Measurements from ENCODE around the gene RPS6KA1.
"Not testable (repeated sequence)": the region's sequence is repeated elsewhere in the genome, so short reads cannot be mapped to it uniquely, and the experiment has no call there.

RPS6KA1 gene

DNA sequence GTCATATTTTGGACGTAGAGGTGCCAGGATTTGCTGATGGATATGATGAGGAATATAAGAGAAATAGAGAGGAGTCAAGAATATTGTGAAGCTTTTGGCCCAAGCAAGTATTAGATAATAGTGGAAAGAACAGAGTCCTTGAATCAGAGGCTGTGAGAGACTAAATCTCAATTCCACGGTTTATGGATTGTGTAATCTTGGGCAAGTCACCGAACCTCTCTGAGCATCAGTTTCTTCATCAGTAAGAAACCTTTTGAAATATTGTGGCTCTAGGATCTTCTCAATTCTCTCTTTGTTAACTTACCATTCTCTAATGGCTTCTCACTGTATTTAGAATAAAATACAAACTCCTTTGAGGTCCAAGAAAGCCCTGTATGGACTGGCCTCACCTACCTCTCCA, 77.6 kb downstream of the RPS6KA1 start:
- DNase-seq = no peak

DNA sequence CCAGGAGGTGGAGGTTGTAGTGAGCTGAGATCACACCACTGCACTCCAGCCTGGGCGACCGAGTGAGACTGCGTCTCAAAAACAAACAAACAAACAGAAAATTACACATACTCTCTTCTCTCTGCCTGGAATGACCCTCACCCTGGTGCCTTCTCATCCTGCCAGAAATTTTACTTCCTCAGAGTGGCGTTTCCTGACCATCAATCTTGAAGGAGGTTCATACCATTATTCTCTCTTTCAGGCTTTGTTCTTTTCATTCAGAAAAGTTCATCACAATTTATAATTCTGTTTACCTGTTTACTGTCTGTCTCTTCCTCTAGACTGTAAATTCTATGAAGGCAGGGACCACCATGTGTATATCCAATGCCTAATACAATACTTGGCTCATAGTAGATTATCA, 79.3 kb downstream of the RPS6KA1 start:
- DNase-seq = no peak

DNA sequence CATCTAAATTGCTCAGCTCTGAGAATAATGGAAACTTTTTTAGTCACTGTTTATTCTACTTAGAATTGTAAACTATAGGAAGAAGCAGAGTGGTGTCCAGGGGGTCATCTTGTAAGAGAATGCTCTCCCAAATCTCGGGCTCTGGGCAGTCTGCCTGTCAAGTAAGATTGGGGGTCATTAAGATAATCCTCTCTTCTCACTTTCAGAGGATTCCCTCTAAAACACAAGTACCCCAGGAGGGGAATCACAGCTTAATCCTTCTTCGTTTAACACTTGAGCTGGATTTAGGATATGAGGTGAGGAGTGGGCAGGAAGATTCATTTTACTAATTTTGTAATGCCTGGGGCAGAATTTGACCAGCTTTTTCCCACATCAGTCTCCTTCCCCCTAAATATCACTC, 81.2 kb downstream of the RPS6KA1 start:
- no peak for DNase-seq

GRCh38 chr1:26612627-26613026, 83.1 kb downstream of the RPS6KA1 start:
- DNase-seq = not testable (repeated sequence)

GRCh38 chr1:26614655-26615411, 85.3 kb downstream of the RPS6KA1 start:
- DNase-seq = no peak

DNA sequence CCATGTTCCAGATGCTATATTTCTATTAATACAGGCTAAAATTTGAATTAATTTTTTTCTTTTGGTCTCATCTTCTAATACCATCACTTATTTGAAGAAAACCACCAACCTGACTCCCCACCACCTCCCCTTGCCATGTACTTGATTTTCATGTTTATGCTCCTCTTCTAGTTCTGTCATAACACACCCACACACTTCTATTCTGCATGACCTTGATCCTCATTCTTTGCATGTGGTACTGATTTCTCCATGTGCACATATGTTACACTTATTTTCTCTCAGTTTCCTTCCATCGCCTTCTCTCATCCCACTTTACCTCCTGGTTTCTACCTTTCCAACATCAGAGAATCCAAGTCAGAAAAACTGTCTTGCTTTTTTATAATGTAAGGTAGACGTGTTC, 87.3 kb downstream of the RPS6KA1 start:
- no peak for DNase-seq

DNA sequence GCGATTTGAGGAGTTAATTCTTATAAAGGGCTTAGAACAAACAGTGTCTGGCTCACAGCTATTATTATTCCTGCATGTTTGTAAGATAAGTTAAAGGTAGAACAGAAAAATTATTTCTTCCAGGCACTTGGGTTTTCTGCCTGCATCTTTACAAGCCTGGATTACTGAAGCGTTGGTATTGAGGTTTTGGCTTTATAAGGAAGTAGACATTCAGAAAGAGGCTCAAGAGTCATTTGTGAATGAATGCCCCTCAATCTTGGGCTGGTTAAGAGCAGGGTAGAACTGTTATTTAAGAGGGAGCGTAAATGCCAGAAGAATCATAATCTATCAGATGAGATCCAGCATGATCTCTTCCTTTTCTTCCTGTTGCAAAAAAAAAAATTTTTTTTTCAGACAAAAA, 89.0 kb downstream of the RPS6KA1 start:
- DNase-seq = no peak
